Measurements from ENCODE around the gene SLC35E4.

Gene SLC35E4

DNA sequence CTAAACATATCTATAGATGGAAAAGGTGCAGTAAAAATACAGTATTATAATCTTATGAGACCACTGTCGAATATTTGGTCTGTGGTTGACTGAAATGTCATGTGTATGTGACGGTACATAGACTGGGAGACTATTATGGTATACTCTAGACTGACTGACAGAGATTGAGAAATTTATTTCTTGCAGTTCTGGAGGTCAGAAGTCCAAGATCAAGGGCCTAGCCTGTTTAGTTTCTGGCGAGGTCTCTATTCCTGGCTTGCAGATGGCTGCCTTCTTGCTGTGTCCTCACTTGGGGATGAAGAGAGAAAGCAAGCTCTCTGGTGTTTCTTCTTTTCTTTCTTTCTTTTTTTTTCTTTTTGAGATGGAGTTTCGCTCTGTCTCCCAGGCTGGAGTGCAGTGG, 51.8 kb downstream of the SLC35E4 start:
- Histone ChIP-seq H3K9me2 (replicated peaks; ENCODE audit: control insufficient read depth, low read length) (no peaks in the 10 kb centered on the region), H3K4me1 (ENCODE audit: control insufficient read depth, low read length) (no peaks in the 10 kb centered on the region), H3K9me3 (ENCODE audit: control insufficient read depth, insufficient read depth, low read length) (no peaks in the 10 kb centered on the region), H3K36me3 (ENCODE audit: control insufficient read depth, low read length) (no peaks in the 10 kb centered on the region), H3K4me3 (ENCODE audit: low read length) (no peak overlapping the region), H3F3A (ENCODE audit: control insufficient read depth, insufficient read depth) (no peaks in the 10 kb centered on the region), H3K4me2 (ENCODE audit: low read length) (no peak overlapping the region), H3K27ac (ENCODE audit: low read depth, low read length) (no peak overlapping the region), H3K79me2 (ENCODE audit: control insufficient read depth, low read length) (no peaks in the 10 kb centered on the region), H3K27me3 (ENCODE audit: control insufficient read depth, low read length) (no peaks in the 10 kb centered on the region), H4K20me1 (ENCODE audit: control insufficient read depth, insufficient read depth, low read depth, low read length) (no peaks in the 10 kb centered on the region)
- no peak for TF ChIP-seq EZH2phosphoT487 (IDR thresholded peaks at IDR 0.05; ENCODE audit: borderline replicate concordance, low read length)
- TF ChIP-seq, protein P1, sequence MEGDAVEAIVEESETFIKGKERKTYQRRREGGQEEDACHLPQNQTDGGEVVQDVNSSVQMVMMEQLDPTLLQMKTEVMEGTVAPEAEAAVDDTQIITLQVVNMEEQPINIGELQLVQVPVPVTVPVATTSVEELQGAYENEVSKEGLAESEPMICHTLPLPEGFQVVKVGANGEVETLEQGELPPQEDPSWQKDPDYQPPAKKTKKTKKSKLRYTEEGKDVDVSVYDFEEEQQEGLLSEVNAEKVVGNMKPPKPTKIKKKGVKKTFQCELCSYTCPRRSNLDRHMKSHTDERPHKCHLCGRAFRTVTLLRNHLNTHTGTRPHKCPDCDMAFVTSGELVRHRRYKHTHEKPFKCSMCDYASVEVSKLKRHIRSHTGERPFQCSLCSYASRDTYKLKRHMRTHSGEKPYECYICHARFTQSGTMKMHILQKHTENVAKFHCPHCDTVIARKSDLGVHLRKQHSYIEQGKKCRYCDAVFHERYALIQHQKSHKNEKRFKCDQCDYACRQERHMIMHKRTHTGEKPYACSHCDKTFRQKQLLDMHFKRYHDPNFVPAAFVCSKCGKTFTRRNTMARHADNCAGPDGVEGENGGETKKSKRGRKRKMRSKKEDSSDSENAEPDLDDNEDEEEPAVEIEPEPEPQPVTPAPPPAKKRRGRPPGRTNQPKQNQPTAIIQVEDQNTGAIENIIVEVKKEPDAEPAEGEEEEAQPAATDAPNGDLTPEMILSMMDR (IDR thresholded peaks at IDR 0.05; ENCODE audit: low read depth, low read length, poor library complexity, severe bottlenecking): no peak

DNA sequence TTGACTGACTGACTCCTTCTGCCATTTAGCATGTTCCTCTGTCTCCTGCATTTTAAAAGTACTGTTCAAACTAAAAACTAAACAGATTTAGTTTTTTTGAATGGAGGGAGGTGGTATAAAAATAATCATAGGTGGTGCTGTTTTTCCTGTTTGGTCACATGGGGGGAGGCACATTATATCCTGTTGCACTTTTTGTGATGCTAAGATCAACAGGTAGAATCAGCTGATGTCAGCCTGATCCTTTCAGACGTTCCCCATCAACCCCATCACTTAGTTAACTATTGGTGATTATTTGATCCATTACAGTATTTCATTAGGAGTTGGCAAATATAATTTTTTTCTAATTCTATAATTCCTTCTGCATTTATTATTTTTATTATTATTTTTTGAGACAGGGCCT, 54.0 kb downstream of the SLC35E4 start:
- TF ChIP-seq EZH2phosphoT487 (IDR thresholded peaks at IDR 0.05; ENCODE audit: borderline replicate concordance, low read length): no peak
- TF ChIP-seq, protein P1 (IDR thresholded peaks at IDR 0.05; ENCODE audit: low read depth, low read length, poor library complexity, severe bottlenecking): no peak
- Histone ChIP-seq H3K4me1 (ENCODE audit: control insufficient read depth, low read length) (no peaks in the 10 kb centered on the region), H3K4me3 (ENCODE audit: low read length) (no peak overlapping the region), H3K4me2 (ENCODE audit: low read length) (no peak overlapping the region), H3K9me2 (replicated peaks; ENCODE audit: control insufficient read depth, low read length) (no peaks in the 10 kb centered on the region), H4K20me1 (ENCODE audit: control insufficient read depth, insufficient read depth, low read depth, low read length) (no peaks in the 10 kb centered on the region), H3K27ac (ENCODE audit: low read depth, low read length) (no peak overlapping the region), H3K27me3 (ENCODE audit: control insufficient read depth, low read length) (peaks cover 10% of the 10 kb centered on the region; the same call in 1 of the 2 replicates), H3K9me3 (ENCODE audit: control insufficient read depth, insufficient read depth, low read length) (no peaks in the 10 kb centered on the region), H3K36me3 (ENCODE audit: control insufficient read depth, low read length) (no peaks in the 10 kb centered on the region), H3K79me2 (ENCODE audit: control insufficient read depth, low read length) (no peaks in the 10 kb centered on the region), H3F3A (ENCODE audit: control insufficient read depth, insufficient read depth) (no peaks in the 10 kb centered on the region)

DNA sequence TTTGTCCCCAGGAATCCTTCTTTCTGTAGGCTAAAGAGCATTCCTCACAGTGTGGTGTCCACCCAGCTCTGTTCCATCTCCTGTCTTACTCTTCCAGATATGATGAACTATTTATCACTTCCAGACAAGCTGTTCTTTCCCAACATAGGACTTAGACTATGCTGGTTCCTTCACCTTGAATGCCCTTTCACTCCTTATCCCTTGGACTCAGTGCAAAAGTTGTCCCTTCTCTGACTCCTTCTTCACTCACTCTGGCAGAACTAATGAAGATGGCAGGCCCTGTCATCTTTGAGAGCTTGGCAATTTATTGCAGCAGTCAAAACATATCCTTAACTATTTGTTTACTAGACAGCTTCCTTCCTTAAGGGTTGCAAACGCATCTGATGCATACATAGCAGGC, 55.6 kb downstream of the SLC35E4 start:
- Histone ChIP-seq H3K4me1 (ENCODE audit: control insufficient read depth, low read length) (no peaks in the 10 kb centered on the region), H3K9me3 (ENCODE audit: control insufficient read depth, insufficient read depth, low read length) (no peaks in the 10 kb centered on the region), H3K79me2 (ENCODE audit: control insufficient read depth, low read length) (no peaks in the 10 kb centered on the region), H3K9me2 (replicated peaks; ENCODE audit: control insufficient read depth, low read length) (no peaks in the 10 kb centered on the region), H3K4me3 (ENCODE audit: low read length) (no peak overlapping the region), H3F3A (ENCODE audit: control insufficient read depth, insufficient read depth) (no peaks in the 10 kb centered on the region), H3K36me3 (ENCODE audit: control insufficient read depth, low read length) (no peaks in the 10 kb centered on the region), H4K20me1 (ENCODE audit: control insufficient read depth, insufficient read depth, low read depth, low read length) (no peaks in the 10 kb centered on the region), H3K4me2 (ENCODE audit: low read length) (no peak overlapping the region), H3K27ac (ENCODE audit: low read depth, low read length) (no peak overlapping the region), H3K27me3 (ENCODE audit: control insufficient read depth, low read length) (peaks cover 25% of the 10 kb centered on the region)
- TF ChIP-seq, protein P1 (IDR thresholded peaks at IDR 0.05; ENCODE audit: low read depth, low read length, poor library complexity, severe bottlenecking): no peak
- TF ChIP-seq EZH2phosphoT487 (IDR thresholded peaks at IDR 0.05; ENCODE audit: borderline replicate concordance, low read length): no peak
